Endothelial cell of umbilical vein (primary cell): ENCODE measurements around the gene IL6. TPM values are rescaled to one million over a fixed set of nuclear protein-coding genes. Genes with fewer than 3 reads are reported as not detected.
"Not testable (repeated sequence)": the region's sequence is repeated elsewhere in the genome, so short reads cannot be mapped to it uniquely, and the experiment has no call there.

ENCODE experiments used
- Bru-seq: library from RNA; stranded (reverse); fragments of 400-500 nt; gene quantifications from one replicate; lab custom pipeline; 2021; lab: Mats Ljungman, UMichigan
- BruChase-seq, 2 experiments: library from RNA; stranded (reverse); fragments of 400-500 nt; gene quantifications; one replicate each; lab custom pipeline; 2021; lab: Mats Ljungman, UMichigan
- BruUV-seq: library from RNA; stranded (reverse); fragments of 400-500 nt; replicated peaks from 2 replicates; lab custom pipeline; 2021; lab: Mats Ljungman, UMichigan
- CTCF ChIA-PET: fragments of 300-600, 350-600 bp; sonication (Branson Sonifier 250); formaldehyde crosslinking; loops from one replicate; lab custom pipeline; 2021; ENCODE audit warnings: antibody characterized with exemption, inconsistent platforms; lab: Charles Lee
- POLR2A ChIA-PET: fragments of 300-600, 350-600 bp; sonication (Branson Sonifier 250); formaldehyde crosslinking; loops from one replicate; lab custom pipeline; 2021; ENCODE audit warnings: antibody characterized with exemption, inconsistent platforms; lab: Charles Lee
- DNase-seq: peaks from one replicate; pipeline ENCODE4 v3.0.0-alpha.2; 2011; ENCODE audit warnings: low read depth, low spot score
- FAIRE-seq: peaks from 2 replicates; lab custom pipeline; 2011; peaks lifted over from hg19 to GRCh38; lab: Jason Lieb, UNC
- H2AFZ ChIP-seq: 2 replicates; pipeline ENCODE4 v1.6.0; 2012; ENCODE audit warnings: low read depth, low read length, control low read depth, inconsistent platforms
- H3K27ac ChIP-seq: 2 replicates; pipeline ENCODE4 v1.5.1; 2011; ENCODE audit warnings: low read depth, mild to moderate bottlenecking, control low read depth, low read length, moderate library complexity; ENCODE audit not compliant: insufficient read depth
- H3K27me3 ChIP-seq, 2 experiments: 2 replicates each; pipeline versions ENCODE4 v1.6.0 to v1.6.1; 2011; ENCODE audit warnings: low read length in 2 of 2, mixed read lengths in 1 of 2; ENCODE audit not compliant: control insufficient read depth in 2 of 2, insufficient read depth in 2 of 2
- H3K36me3 ChIP-seq, 2 experiments: 2 replicates in 1 of 2; 3 replicates in 1 of 2; pipeline ENCODE4 v1.5.1; 2011; ENCODE audit warnings: low read length in 2 of 2, mild to moderate bottlenecking in 1 of 2, moderate library complexity in 1 of 2; ENCODE audit not compliant: control insufficient read depth in 2 of 2, insufficient read depth in 2 of 2; ENCODE audit errors: extremely low read depth in 1 of 2
- H3K4me1 ChIP-seq: 3 replicates; pipeline ENCODE4 v1.5.1; 2011; ENCODE audit warnings: mild to moderate bottlenecking, low read length; ENCODE audit not compliant: control insufficient read depth, insufficient read depth; ENCODE audit errors: extremely low read depth
- H3K4me2 ChIP-seq: 2 replicates; pipeline ENCODE4 v1.6.1; 2011; ENCODE audit warnings: low read length, control low read depth, mixed read lengths; ENCODE audit not compliant: insufficient read depth
- H3K4me3 ChIP-seq, 3 experiments: fragments of 200-600 bp in 1 of 3; sonication (generic), shearing (Covaris generic) in 1 of 3; replicated peaks in 1 of 3; 2 replicates each; pipeline ENCODE4 v1.5.1; 2011 to 2016; ENCODE audit warnings: control low read depth in 3 of 3, low read length in 3 of 3, mild to moderate bottlenecking in 2 of 3, inconsistent platforms in 1 of 3, low read depth in 1 of 3, moderate library complexity in 1 of 3; ENCODE audit not compliant: insufficient read depth in 1 of 3
- H3K79me2 ChIP-seq: 2 replicates; pipeline ENCODE4 v1.6.0; 2012; ENCODE audit warnings: low read length, inconsistent platforms; ENCODE audit not compliant: control insufficient read depth, insufficient read depth
- H3K9ac ChIP-seq: replicated peaks from 2 replicates; pipeline ENCODE3; 2011; ENCODE audit warnings: low read length, control low read depth; ENCODE audit not compliant: insufficient read depth; ENCODE audit errors: extremely low read depth
- H3K9me1 ChIP-seq: replicated peaks from 3 replicates; pipeline ENCODE4 v1.6.0; 2011; ENCODE audit warnings: mild to moderate bottlenecking, low read length; ENCODE audit not compliant: control insufficient read depth, insufficient read depth; ENCODE audit errors: extremely low read depth
- H3K9me3 ChIP-seq: replicated peaks from 2 replicates; pipeline ENCODE4 v1.5.1; 2012; ENCODE audit warnings: low read length, inconsistent platforms; ENCODE audit not compliant: control insufficient read depth, insufficient read depth
- H4K20me1 ChIP-seq: replicated peaks from 2 replicates; pipeline ENCODE3; 2011; ENCODE audit warnings: mild to moderate bottlenecking, low read length; ENCODE audit not compliant: control insufficient read depth, insufficient read depth; ENCODE audit errors: extremely low read depth
- GATA2 ChIP-seq: IDR thresholded peaks from 2 replicates; pipeline ENCODE4 v1.7.0; 2011; ENCODE audit warnings: low read depth, mild to moderate bottlenecking, moderate library complexity, mixed read lengths, low read length; ENCODE audit not compliant: insufficient read length, insufficient read depth
- POLR2A ChIP-seq: IDR thresholded peaks from 2 replicates; pipeline ENCODE4 v1.6.1; 2012; ENCODE audit warnings: low read depth, mild to moderate bottlenecking, control low read depth, low read length
- POLR2AphosphoS5 ChIP-seq: IDR thresholded peaks from 2 replicates; pipeline ENCODE4 v1.6.1; 2012; ENCODE audit warnings: low read depth, mild to moderate bottlenecking, control low read depth, low read length, moderate library complexity; ENCODE audit not compliant: insufficient read depth
- dilution Hi-C: fragments of 300-500 bp; cut with MboI; formaldehyde crosslinking; loops from one replicate; pipeline ENCODE4 v1.15.0; 2019; ENCODE audit warnings: low sequenced_read_pairs; ENCODE audit not compliant: extremely low pct_ligation_motif_present
- intact Hi-C: fragments of 100-400 bp; cut with micrococcal nuclease; formaldehyde crosslinking; loops from one replicate; pipeline ENCODE4 v1.10.0; 2022
- long read RNA-seq: library from polyadenylated mRNA; stranded (forward); transcript quantifications from one replicate; pipeline ENCODE4 v2.0.0, GENCODE V29; 2021
- polyA minus RNA-seq, 3 experiments: library from RNA; depleted of rRNA, polyadenylated mRNA; stranded (reverse); fragments of >200 nt; gene quantifications; 1 replicate in 1 of 3; 2 replicates in 2 of 3; pipeline ENCODE4 v1.2.3, GENCODE V29; 2011
- polyA plus RNA-seq, 4 experiments: library from polyadenylated mRNA; depleted of rRNA in 3 of 4; stranded (reverse) in 3 of 4; unstranded in 1 of 4; fragments of >200 nt; gene quantifications; 2 replicates each; pipeline versions ENCODE4 v1.2.1 to v1.2.3, GENCODE V29; 2011 to 2012; ENCODE audit warnings: missing spikeins in 1 of 4
- total RNA-seq: library from RNA; stranded (reverse); gene quantifications from 2 replicates; pipeline ENCODE4 v1.2.3, GENCODE V29; 2021
- TF ChIP-seq, protein P1 (sequence below): IDR thresholded peaks from 2 replicates; pipeline ENCODE4 v1.6.1; 2011; ENCODE audit not compliant: insufficient read depth, insufficient read length

The IL6 gene
- 9.4 and 11.0 TPM in 2 replicates for total RNA-seq
- 12.0 and 16.5 TPM in 2 replicates for polyA plus RNA-seq
- polyA plus RNA-seq (2011; cell fraction: cytosol; rRNA removed) = 37.9 and 46.7 TPM in 2 replicates
- 94.3 and 96.8 TPM in 2 replicates for polyA plus RNA-seq (2011; cell fraction: nucleus; rRNA removed)
- polyA plus RNA-seq (2012) = 44.7 and 75.0 TPM in 2 replicates
- polyA minus RNA-seq = 11.7 and 12.6 TPM in 2 replicates
- polyA minus RNA-seq (2011; cell fraction: cytosol; rRNA and poly(A)+ RNA removed) = 8.5 TPM
- polyA minus RNA-seq (2011; cell fraction: nucleus; rRNA and poly(A)+ RNA removed) = 34.2 and 34.3 TPM in 2 replicates
- percentile 85 among the genes with signal in this experiment for Bru-seq, nascent RNA
- percentile 44 among the genes with signal in this experiment for BruChase-seq, experiment 1, labeled RNA remaining after a 6-hour chase
- BruChase-seq, experiment 2, labeled RNA remaining after a 2-hour chase = percentile 53 among the genes with signal in this experiment
- long read RNA-seq, transcript IL6-209 (4 exons, 985 nt) = major isoform, 9 of 17 reads
- long read RNA-seq, partial matches to known transcripts = 0 of 17 reads
- long read RNA-seq, other reads (novel, unspliced or antisense) = 7 of 17 reads

DNA sequence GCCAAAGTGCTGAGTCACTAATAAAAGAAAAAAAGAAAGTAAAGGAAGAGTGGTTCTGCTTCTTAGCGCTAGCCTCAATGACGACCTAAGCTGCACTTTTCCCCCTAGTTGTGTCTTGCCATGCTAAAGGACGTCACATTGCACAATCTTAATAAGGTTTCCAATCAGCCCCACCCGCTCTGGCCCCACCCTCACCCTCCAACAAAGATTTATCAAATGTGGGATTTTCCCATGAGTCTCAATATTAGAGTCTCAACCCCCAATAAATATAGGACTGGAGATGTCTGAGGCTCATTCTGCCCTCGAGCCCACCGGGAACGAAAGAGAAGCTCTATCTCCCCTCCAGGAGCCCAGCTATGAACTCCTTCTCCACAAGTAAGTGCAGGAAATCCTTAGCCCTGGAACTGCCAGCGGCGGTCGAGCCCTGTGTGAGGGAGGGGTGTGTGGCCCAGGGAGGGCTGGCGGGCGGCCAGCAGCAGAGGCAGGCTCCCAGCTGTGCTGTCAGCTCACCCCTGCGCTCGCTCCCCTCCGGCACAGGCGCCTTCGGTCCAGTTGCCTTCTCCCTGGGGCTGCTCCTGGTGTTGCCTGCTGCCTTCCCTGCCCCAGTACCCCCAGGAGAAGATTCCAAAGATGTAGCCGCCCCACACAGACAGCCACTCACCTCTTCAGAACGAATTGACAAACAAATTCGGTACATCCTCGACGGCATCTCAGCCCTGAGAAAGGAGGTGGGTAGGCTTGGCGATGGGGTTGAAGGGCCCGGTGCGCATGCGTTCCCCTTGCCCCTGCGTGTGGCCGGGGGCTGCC, at the start of gene IL6:
IL6 (plus strand) TSS at position 294 of the 807 bp plus-strand sequence; CDS start at position 357, 63 bp downstream.
- peaks cover 51% of the 10 kb centered on the region for H3K4me1 ChIP-seq
- peak; percentile 87 for TF ChIP-seq POLR2AphosphoS5
- TF ChIP-seq GATA2 = no peak
- TF ChIP-seq, protein P1, sequence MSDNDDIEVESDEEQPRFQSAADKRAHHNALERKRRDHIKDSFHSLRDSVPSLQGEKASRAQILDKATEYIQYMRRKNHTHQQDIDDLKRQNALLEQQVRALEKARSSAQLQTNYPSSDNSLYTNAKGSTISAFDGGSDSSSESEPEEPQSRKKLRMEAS = no peak
- TF ChIP-seq POLR2A = peak; percentile 78
- intact Hi-C loops = loop anchor here (1.0 to 2.0 kb wide), 8 partner anchors 51 to 166 kb away; no protein-coding TSS in a partner anchor

DNA sequence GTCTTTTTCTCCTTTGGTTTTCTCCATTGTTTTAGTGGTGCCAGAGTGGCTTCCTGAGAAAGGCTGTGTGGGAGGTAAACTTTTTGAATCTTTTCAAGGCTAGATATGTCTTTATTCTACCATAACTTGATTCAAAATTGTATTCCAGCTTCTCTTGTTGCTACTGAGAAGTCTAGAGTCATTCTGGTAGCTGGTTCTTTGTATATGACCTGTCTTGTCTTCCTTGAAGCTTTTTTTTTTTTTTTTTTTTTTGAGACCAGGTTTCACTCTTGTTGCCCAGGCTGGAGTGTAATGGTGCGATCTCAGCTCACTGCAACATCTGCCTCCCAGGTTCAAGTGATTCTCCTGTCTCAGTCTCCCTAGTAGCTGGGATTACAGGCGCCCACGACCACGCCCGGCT, 49.7 kb upstream of the IL6 start:
- DNase-seq, H3K79me2 ChIP-seq, H3K9me3 ChIP-seq, H3K9ac ChIP-seq, BruUV-seq, H3K27me3 ChIP-seq, POLR2A ChIA-PET, H3K4me2 ChIP-seq, H3K36me3 ChIP-seq, H4K20me1 ChIP-seq, dilution Hi-C loops, H3K9me1 ChIP-seq, FAIRE-seq, H3K4me3 ChIP-seq: not testable (repeated sequence)
- H3K4me1 ChIP-seq = peaks cover 47% of the 10 kb centered on the region
- intact Hi-C loops = loop anchor here (2.0 kb wide), 1 partner anchor 44 kb away; no protein-coding TSS in a partner anchor
- CTCF ChIA-PET = interaction anchor here (0.9 to 1.5 kb wide), 4 partner anchors 19 to 106 kb away, joined by 3 to 6 read pairs (median 4); no protein-coding TSS in a partner anchor
- peak overlapping the region; percentile 67 for H3K27ac ChIP-seq
- peak overlapping the region; percentile 44 for H2AFZ ChIP-seq

More for the DNA sequence above, at the start of gene IL6:
- dilution Hi-C loops = loop anchor here (25.0 kb wide), 1 partner anchor 165 kb away; no protein-coding TSS in a partner anchor
- Histone ChIP-seq H2AFZ (peak within 1 kb of the TSS; percentile 41), H3K27ac (peak within 1 kb of the TSS; percentile 93), H3K79me2 (peaks cover 21% of the 10 kb centered on the region), H3K36me3 (peaks cover 5 to 9% of the 10 kb centered on the region in 2 experiments), H3K27me3 (no peaks in the 10 kb centered on the region), H3K4me3 (peak within 1 kb of the TSS; percentile 21 to 84 (median 42)), H3K4me2 (peak within 1 kb of the TSS; percentile 91), H3K9ac (peak within 1 kb of the TSS; percentile 94), H3K9me1 (no peaks in the 10 kb centered on the region), H3K9me3 (no peaks in the 10 kb centered on the region), H4K20me1 (no peaks in the 10 kb centered on the region)
- FAIRE-seq (peak; percentile 93), DNase-seq (peak; percentile 91)
- no TSS peak for BruUV-seq
- ChIA-PET CTCF (interaction anchor here (0.6 to 8.0 kb wide), 37 partner anchors 9 to 359 kb away, joined by 3 to 450 read pairs (median 7); partner anchors contain the start of gene TOMM7), POLR2A (interaction anchor here (0.6 to 2.7 kb wide), 9 partner anchors 9 to 165 kb away, joined by 3 to 50 read pairs (median 7); no protein-coding TSS in a partner anchor)
